Right renal pelvis (tissue), 4 donors: Measurements from ENCODE around the gene SERPINA10. TPM values are rescaled to one million over a fixed set of nuclear protein-coding genes. Genes with fewer than 3 reads are reported as not detected.
"Not testable (repeated sequence)": the region's sequence is repeated elsewhere in the genome, so short reads cannot be mapped to it uniquely, and the experiment has no call there.

Experiments used
- DNase-seq, 4 donors: peaks; one replicate each; pipeline ENCODE4 v3.0.0-alpha.2; 2013; ENCODE audit warnings: low read depth in 4 of 4, low spot score in 3 of 4, missing footprints in 1 of 4
- polyA plus RNA-seq, 4 donors: library from polyadenylated mRNA; unstranded; fragments of 120-200 nt; gene quantifications; one replicate each; pipeline ENCODE4 v1.2.1, GENCODE V29; 2013; ENCODE audit not compliant: insufficient read length in 4 of 4

The SERPINA10 gene
- polyA plus RNA-seq, 4 donors = 0.10 to 0.34 (median 0.17) TPM

GRCh38 chr14:94314890-94315289 lies 21.8 kb upstream of the SERPINA10 start:
- DNase-seq = no peak

GRCh38 chr14:94313991-94314655 lies 21.1 kb upstream of the SERPINA10 start:
- no peak for DNase-seq

- DNase-seq = no peak
Observed at GRCh38 chr14:94312481-94313246, 19.6 kb upstream of the SERPINA10 start.

GRCh38 chr14:94310248-94310647 lies 17.2 kb upstream of the SERPINA10 start:
- DNase-seq = no peak

- no peak for DNase-seq
Observed at GRCh38 chr14:94309721-94310120, 16.7 kb upstream of the SERPINA10 start.

- DNase-seq = no peak
Observed at GRCh38 chr14:94307410-94307992, 14.4 kb upstream of the SERPINA10 start.

GRCh38 chr14:94306047-94306978 lies 13.2 kb upstream of the SERPINA10 start:
- no peak for DNase-seq

- DNase-seq = no peak
Observed at GRCh38 chr14:94305620-94306019, 12.6 kb upstream of the SERPINA10 start.

- DNase-seq = no peak
Observed at GRCh38 chr14:94304243-94304642, 11.2 kb upstream of the SERPINA10 start.

GRCh38 chr14:94303111-94303510 lies 10.0 kb upstream of the SERPINA10 start:
- no peak for DNase-seq

- no peak for DNase-seq
Observed at GRCh38 chr14:94298130-94298529, 5.1 kb upstream of the SERPINA10 start.

- DNase-seq = not testable (repeated sequence)
Observed at GRCh38 chr14:94296181-94296545, 3.1 kb upstream of the SERPINA10 start.

- no peak for DNase-seq
Observed at GRCh38 chr14:94295360-94296180, 2.5 kb upstream of the SERPINA10 start.

GRCh38 chr14:94293578-94293924 lies 483 bp upstream of the SERPINA10 start:
- no peak for DNase-seq

GRCh38 chr14:94292526-94292871 lies 569 bp downstream of the SERPINA10 start:
- DNase-seq = no peak

GRCh38 chr14:94291906-94292525 lies 1.1 kb downstream of the SERPINA10 start:
- DNase-seq = no peak

- DNase-seq = no peak
Observed at GRCh38 chr14:94291159-94291905, 1.7 kb downstream of the SERPINA10 start.

- DNase-seq = no peak
Observed at GRCh38 chr14:94290197-94290596, 2.9 kb downstream of the SERPINA10 start.
